HEK293 (cell line): Measurements from ENCODE around the gene LAG3.
A peak's percentile ranks its signal among the peaks of the same experiment; 100 is the strongest.

ENCODE experiments used
- IKZF3 ChIP-seq: fragments of 450-650 bp; IDR thresholded peaks from 2 replicates; pipeline ENCODE4 v1.5.0; 2018; ENCODE audit warnings: missing biosample characterization, mild to moderate bottlenecking, missing genetic modification characterization, moderate library complexity
- KLF8 ChIP-seq: fragments of 450-650 bp; formaldehyde crosslinking; IDR thresholded peaks from 2 replicates; pipeline ENCODE4 v1.5.1; 2016; ENCODE audit warnings: missing biosample characterization, missing genetic modification characterization
- MEIS1 ChIP-seq: sonication (generic); formaldehyde crosslinking; IDR thresholded peaks from 2 replicates; pipeline ENCODE4 v1.8.1; 2022; ENCODE audit warnings: missing genetic modification reagents, mild to moderate bottlenecking, borderline replicate concordance
- RBAK ChIP-seq: fragments of 450-650 bp; formaldehyde crosslinking; IDR thresholded peaks from 2 replicates; pipeline ENCODE4 v1.5.1; 2016; ENCODE audit warnings: missing biosample characterization, missing genetic modification characterization
- SP2 ChIP-seq: fragments of 450-650 bp; formaldehyde crosslinking; IDR thresholded peaks from 2 replicates; pipeline ENCODE4 v1.5.1; 2016; ENCODE audit warnings: missing biosample characterization, missing genetic modification characterization
- YY1 ChIP-seq: fragments of 450-650 bp; formaldehyde crosslinking; IDR thresholded peaks from 2 replicates; pipeline ENCODE4 v1.5.1; 2018; ENCODE audit warnings: missing biosample characterization, missing genetic modification characterization
- ZBTB1 ChIP-seq: fragments of 450-650 bp; formaldehyde crosslinking; IDR thresholded peaks from 2 replicates; pipeline ENCODE4 v1.5.1; 2016; ENCODE audit warnings: missing biosample characterization, missing genetic modification characterization
- ZBTB17 ChIP-seq: fragments of 450-650 bp; formaldehyde crosslinking; IDR thresholded peaks from 2 replicates; pipeline ENCODE4 v1.5.1; 2016; ENCODE audit warnings: missing biosample characterization, missing genetic modification characterization
- ZNF10 ChIP-seq: fragments of 450-650 bp; formaldehyde crosslinking; IDR thresholded peaks from 2 replicates; pipeline ENCODE4 v1.5.1; 2017; ENCODE audit warnings: missing biosample characterization, missing genetic modification characterization
- ZNF133 ChIP-seq: fragments of 450-650 bp; formaldehyde crosslinking; IDR thresholded peaks from 2 replicates; pipeline ENCODE4 v1.5.1; 2016; ENCODE audit warnings: missing biosample characterization, missing genetic modification characterization
- ZNF16 ChIP-seq: fragments of 450-650 bp; formaldehyde crosslinking; IDR thresholded peaks from 2 replicates; pipeline ENCODE4 v1.5.1; 2016; ENCODE audit warnings: low read depth, missing biosample characterization, missing genetic modification characterization
- ZNF214 ChIP-seq: fragments of 450-650 bp; formaldehyde crosslinking; IDR thresholded peaks from 2 replicates; pipeline ENCODE4 v1.5.1; 2017; ENCODE audit warnings: missing biosample characterization, mild to moderate bottlenecking, missing genetic modification characterization, borderline replicate concordance
- ZNF23 ChIP-seq: fragments of 450-650 bp; formaldehyde crosslinking; IDR thresholded peaks from 2 replicates; pipeline ENCODE4 v1.5.1; 2016; ENCODE audit warnings: missing biosample characterization, missing genetic modification characterization, borderline replicate concordance
- ZNF354C ChIP-seq: fragments of 450-650 bp; formaldehyde crosslinking; IDR thresholded peaks from 2 replicates; pipeline ENCODE4 v1.5.1; 2016; ENCODE audit warnings: missing biosample characterization, missing genetic modification characterization, low read depth, borderline replicate concordance
- ZNF37A ChIP-seq: fragments of 450-650 bp; IDR thresholded peaks from 2 replicates; pipeline ENCODE4 v1.5.1; 2018; ENCODE audit warnings: missing biosample characterization, missing genetic modification characterization
- ZNF416 ChIP-seq: fragments of 450-650 bp; formaldehyde crosslinking; IDR thresholded peaks from 2 replicates; pipeline ENCODE4 v1.5.1; 2016; ENCODE audit warnings: missing biosample characterization, missing genetic modification characterization
- ZNF510 ChIP-seq: fragments of 450-650 bp; formaldehyde crosslinking; IDR thresholded peaks from 2 replicates; pipeline ENCODE4 v1.5.1; 2018; ENCODE audit warnings: mild to moderate bottlenecking, missing genetic modification characterization, missing biosample characterization; ENCODE audit not compliant: insufficient replicate concordance
- ZNF544 ChIP-seq: fragments of 450-650 bp; formaldehyde crosslinking; IDR thresholded peaks from 2 replicates; pipeline ENCODE4 v1.5.0; 2017; ENCODE audit warnings: missing biosample characterization, missing genetic modification characterization
- ZNF548 ChIP-seq: fragments of 450-650 bp; formaldehyde crosslinking; IDR thresholded peaks from 2 replicates; pipeline ENCODE4 v1.5.1; 2016; ENCODE audit warnings: missing biosample characterization, missing genetic modification characterization
- ZNF549 ChIP-seq: fragments of 450-650 bp; IDR thresholded peaks from 2 replicates; pipeline ENCODE4 v1.5.1; 2018; ENCODE audit warnings: missing biosample characterization, missing genetic modification characterization, mild to moderate bottlenecking, inconsistent platforms, moderate library complexity
- ZNF558 ChIP-seq: fragments of 450-650 bp; formaldehyde crosslinking; IDR thresholded peaks from 2 replicates; pipeline ENCODE4 v1.5.1; 2016; ENCODE audit warnings: missing biosample characterization, missing genetic modification characterization
- ZNF561 ChIP-seq: fragments of 450-650 bp; IDR thresholded peaks from 2 replicates; pipeline ENCODE4 v1.5.1; 2018; ENCODE audit warnings: missing biosample characterization, missing genetic modification characterization, borderline replicate concordance
- ZNF600 ChIP-seq: fragments of 450-650 bp; formaldehyde crosslinking; IDR thresholded peaks from 2 replicates; pipeline ENCODE4 v1.5.1; 2016; ENCODE audit warnings: missing biosample characterization, missing genetic modification characterization
- ZNF623 ChIP-seq: fragments of 450-650 bp; formaldehyde crosslinking; IDR thresholded peaks from 2 replicates; pipeline ENCODE4 v1.5.1; 2016; ENCODE audit warnings: missing biosample characterization, missing genetic modification characterization
- ZNF658 ChIP-seq: fragments of 450-650 bp; formaldehyde crosslinking; IDR thresholded peaks from 2 replicates; pipeline ENCODE4; 2016; ENCODE audit warnings: missing biosample characterization, missing genetic modification characterization
- ZNF791 ChIP-seq: fragments of 450-650 bp; formaldehyde crosslinking; IDR thresholded peaks from 2 replicates; pipeline ENCODE4 v1.5.1; 2016; ENCODE audit warnings: missing biosample characterization, missing genetic modification characterization
- ZNF830 ChIP-seq: fragments of 450-650 bp; IDR thresholded peaks from 2 replicates; pipeline ENCODE4 v1.5.0; 2018; ENCODE audit warnings: missing biosample characterization, missing genetic modification characterization, low read depth, mild to moderate bottlenecking, moderate library complexity
- ZXDB ChIP-seq: fragments of 450-650 bp; formaldehyde crosslinking; IDR thresholded peaks from 2 replicates; pipeline ENCODE4 v1.5.1; 2016; ENCODE audit warnings: missing biosample characterization, missing genetic modification characterization
- TF ChIP-seq, protein P1 (sequence below): fragments of 450-650 bp; formaldehyde crosslinking; IDR thresholded peaks from 2 replicates; pipeline ENCODE4 v1.5.1; 2016; ENCODE audit warnings: missing biosample characterization, missing genetic modification characterization
- TF ChIP-seq, protein P2 (sequence below): fragments of 450-650 bp; formaldehyde crosslinking; IDR thresholded peaks from 2 replicates; pipeline ENCODE4 v1.5.1; 2016; ENCODE audit warnings: missing biosample characterization, missing genetic modification characterization
- TF ChIP-seq, protein P3 (sequence below): fragments of 450-650 bp; formaldehyde crosslinking; IDR thresholded peaks from 2 replicates; pipeline ENCODE4 v1.5.1; 2016; ENCODE audit warnings: missing biosample characterization, missing genetic modification characterization
- TF ChIP-seq, protein P4 (sequence below): fragments of 450-650 bp; formaldehyde crosslinking; IDR thresholded peaks from 2 replicates; pipeline ENCODE4 v1.5.1; 2017; ENCODE audit warnings: missing biosample characterization, mild to moderate bottlenecking, missing genetic modification characterization, moderate library complexity
- TF ChIP-seq, protein P5 (sequence below): fragments of 450-650 bp; formaldehyde crosslinking; IDR thresholded peaks from 2 replicates; pipeline ENCODE4 v1.5.1; 2016; ENCODE audit warnings: missing biosample characterization, missing genetic modification characterization

The LAG3 gene

DNA sequence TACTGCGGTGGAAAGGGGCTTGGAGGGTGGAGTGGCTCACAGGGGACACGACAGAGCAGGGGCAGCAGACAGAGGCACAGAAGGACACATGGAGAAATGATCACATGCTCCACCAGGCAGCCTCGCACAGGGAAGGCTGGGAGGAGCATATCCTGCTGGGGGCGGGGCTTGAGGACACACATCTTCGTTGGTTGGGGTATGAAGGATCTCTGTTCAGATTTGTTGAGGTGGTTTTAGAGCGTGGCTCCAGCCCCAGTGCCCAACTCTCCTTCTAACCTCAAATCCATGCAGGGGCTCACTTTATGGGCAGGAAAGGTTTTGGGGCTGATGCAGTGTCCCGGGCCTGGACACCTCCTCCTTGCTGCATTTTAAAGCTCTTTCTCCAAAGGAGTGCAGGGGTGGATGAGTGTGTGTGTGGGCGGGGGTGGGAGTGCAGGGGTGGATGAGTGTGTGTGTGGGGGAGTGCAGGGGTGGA, 55.2 kb downstream of the LAG3 start (continued):
- TF ChIP-seq, protein P1, sequence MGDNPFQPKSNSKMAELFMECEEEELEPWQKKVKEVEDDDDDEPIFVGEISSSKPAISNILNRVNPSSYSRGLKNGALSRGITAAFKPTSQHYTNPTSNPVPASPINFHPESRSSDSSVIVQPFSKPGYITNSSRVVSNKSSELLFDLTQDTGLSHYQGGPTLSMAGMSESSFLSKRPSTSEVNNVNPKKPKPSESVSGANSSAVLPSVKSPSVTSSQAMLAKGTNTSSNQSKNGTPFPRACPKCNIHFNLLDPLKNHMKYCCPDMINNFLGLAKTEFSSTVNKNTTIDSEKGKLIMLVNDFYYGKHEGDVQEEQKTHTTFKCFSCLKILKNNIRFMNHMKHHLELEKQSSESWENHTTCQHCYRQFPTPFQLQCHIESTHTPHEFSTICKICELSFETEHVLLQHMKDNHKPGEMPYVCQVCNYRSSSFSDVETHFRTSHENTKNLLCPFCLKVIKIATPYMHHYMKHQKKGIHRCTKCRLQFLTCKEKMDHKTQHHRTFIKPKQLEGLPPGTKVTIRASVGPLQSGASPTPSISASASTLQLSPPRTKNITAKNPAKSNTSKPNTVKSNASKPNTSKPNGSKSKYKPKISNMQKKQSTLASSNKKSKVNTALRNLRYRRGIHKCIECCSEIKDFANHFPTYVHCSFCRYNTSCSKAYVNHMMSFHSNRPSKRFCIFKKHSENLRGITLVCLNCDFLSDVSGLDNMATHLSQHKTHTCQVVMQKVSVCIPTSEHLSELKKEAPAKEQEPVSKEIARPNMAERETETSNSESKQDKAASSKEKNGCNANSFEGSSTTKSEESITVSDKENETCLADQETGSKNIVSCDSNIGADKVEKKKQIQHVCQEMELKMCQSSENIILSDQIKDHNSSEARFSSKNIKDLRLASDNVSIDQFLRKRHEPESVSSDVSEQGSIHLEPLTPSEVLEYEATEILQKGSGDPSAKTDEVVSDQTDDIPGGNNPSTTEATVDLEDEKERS = no peak
- TF ChIP-seq ZNF623 (tag by site-specific recombination) (no peak), ZNF548 (tag by site-specific recombination) (no peak), ZNF830 (tag by site-specific recombination) (no peak), ZNF214 (tag by site-specific recombination) (no peak), MEIS1 (CRISPR knock-in tag) (no peak), ZNF558 (tag by site-specific recombination) (no peak), ZNF16 (tag by site-specific recombination) (no peak), YY1 (tag by site-specific recombination) (no peak), ZNF133 (tag by site-specific recombination) (no peak), SP2 (tag by site-specific recombination) (peak; percentile 58), ZNF354C (tag by site-specific recombination) (no peak), ZNF561 (no peak), ZNF37A (no peak), ZNF23 (no peak), ZXDB (tag by site-specific recombination) (peak; percentile 83), ZNF544 (no peak), ZNF510 (tag by site-specific recombination) (no peak), RBAK (no peak), ZNF10 (tag by site-specific recombination) (no peak), ZNF658 (tag by site-specific recombination) (no peak), ZNF549 (tag by site-specific recombination) (no peak), ZBTB1 (tag by site-specific recombination) (no peak), ZNF791 (no peak), ZNF600 (peak; percentile 62), IKZF3 (tag by site-specific recombination) (peak; percentile 61; the same call in 1 of the 2 replicates), ZNF416 (tag by site-specific recombination) (no peak), ZBTB17 (peak; percentile 60), KLF8 (no peak)
- TF ChIP-seq, protein P2, sequence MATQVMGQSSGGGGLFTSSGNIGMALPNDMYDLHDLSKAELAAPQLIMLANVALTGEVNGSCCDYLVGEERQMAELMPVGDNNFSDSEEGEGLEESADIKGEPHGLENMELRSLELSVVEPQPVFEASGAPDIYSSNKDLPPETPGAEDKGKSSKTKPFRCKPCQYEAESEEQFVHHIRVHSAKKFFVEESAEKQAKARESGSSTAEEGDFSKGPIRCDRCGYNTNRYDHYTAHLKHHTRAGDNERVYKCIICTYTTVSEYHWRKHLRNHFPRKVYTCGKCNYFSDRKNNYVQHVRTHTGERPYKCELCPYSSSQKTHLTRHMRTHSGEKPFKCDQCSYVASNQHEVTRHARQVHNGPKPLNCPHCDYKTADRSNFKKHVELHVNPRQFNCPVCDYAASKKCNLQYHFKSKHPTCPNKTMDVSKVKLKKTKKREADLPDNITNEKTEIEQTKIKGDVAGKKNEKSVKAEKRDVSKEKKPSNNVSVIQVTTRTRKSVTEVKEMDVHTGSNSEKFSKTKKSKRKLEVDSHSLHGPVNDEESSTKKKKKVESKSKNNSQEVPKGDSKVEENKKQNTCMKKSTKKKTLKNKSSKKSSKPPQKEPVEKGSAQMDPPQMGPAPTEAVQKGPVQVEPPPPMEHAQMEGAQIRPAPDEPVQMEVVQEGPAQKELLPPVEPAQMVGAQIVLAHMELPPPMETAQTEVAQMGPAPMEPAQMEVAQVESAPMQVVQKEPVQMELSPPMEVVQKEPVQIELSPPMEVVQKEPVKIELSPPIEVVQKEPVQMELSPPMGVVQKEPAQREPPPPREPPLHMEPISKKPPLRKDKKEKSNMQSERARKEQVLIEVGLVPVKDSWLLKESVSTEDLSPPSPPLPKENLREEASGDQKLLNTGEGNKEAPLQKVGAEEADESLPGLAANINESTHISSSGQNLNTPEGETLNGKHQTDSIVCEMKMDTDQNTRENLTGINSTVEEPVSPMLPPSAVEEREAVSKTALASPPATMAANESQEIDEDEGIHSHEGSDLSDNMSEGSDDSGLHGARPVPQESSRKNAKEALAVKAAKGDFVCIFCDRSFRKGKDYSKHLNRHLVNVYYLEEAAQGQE (tag by site-specific recombination) = no peak
- TF ChIP-seq, protein P3, sequence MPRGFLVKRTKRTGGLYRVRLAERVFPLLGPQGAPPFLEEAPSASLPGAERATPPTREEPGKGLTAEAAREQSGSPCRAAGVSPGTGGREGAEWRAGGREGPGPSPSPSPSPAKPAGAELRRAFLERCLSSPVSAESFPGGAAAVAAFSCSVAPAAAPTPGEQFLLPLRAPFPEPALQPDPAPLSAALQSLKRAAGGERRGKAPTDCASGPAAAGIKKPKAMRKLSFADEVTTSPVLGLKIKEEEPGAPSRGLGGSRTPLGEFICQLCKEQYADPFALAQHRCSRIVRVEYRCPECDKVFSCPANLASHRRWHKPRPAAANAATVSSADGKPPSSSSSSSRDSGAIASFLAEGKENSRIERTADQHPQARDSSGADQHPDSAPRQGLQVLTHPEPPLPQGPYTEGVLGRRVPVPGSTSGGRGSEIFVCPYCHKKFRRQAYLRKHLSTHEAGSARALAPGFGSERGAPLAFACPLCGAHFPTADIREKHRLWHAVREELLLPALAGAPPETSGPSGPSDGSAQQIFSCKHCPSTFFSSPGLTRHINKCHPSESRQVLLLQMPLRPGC = no peak
- TF ChIP-seq, protein P4, sequence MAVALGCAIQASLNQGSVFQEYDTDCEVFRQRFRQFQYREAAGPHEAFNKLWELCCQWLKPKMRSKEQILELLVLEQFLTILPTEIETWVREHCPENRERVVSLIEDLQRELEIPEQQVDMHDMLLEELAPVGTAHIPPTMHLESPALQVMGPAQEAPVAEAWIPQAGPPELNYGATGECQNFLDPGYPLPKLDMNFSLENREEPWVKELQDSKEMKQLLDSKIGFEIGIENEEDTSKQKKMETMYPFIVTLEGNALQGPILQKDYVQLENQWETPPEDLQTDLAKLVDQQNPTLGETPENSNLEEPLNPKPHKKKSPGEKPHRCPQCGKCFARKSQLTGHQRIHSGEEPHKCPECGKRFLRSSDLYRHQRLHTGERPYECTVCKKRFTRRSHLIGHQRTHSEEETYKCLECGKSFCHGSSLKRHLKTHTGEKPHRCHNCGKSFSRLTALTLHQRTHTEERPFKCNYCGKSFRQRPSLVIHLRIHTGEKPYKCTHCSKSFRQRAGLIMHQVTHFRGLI (tag by site-specific recombination) = 0 out of 2 replicates have a peak, but pooled peaks have one; percentile 34
- TF ChIP-seq, protein P5, sequence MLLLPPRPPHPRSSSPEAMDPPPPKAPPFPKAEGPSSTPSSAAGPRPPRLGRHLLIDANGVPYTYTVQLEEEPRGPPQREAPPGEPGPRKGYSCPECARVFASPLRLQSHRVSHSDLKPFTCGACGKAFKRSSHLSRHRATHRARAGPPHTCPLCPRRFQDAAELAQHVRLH = no peak
